IMR-90 (cell line): Measurements from ENCODE around the gene ERCC5.

Source experiments
- BHLHE40 ChIP-seq: fragments of 150-350 bp; IDR thresholded peaks from 2 replicates; pipeline ENCODE4 v1.6.1; 2016; ENCODE audit warnings: mild to moderate bottlenecking, low read depth, low read length
- CEBPB ChIP-seq: IDR thresholded peaks from 2 replicates; pipeline ENCODE4 v1.6.1; 2012; ENCODE audit warnings: low read depth, low read length, improper control_type of control experiment
- CHD1 ChIP-seq: IDR thresholded peaks from 2 replicates; pipeline ENCODE4 v1.6.1; 2012; ENCODE audit warnings: low read depth, low read length, improper control_type of control experiment
- FOS ChIP-seq: fragments of 150-350 bp; IDR thresholded peaks from 2 replicates; pipeline ENCODE4 v1.6.1; 2016; ENCODE audit warnings: low read depth, low read length
- MAZ ChIP-seq: IDR thresholded peaks from 2 replicates; pipeline ENCODE4 v1.6.1; 2012; ENCODE audit warnings: low read depth, mild to moderate bottlenecking, low read length, improper control_type of control experiment, moderate library complexity, borderline replicate concordance
- MXI1 ChIP-seq: IDR thresholded peaks from 2 replicates; pipeline ENCODE4 v1.6.1; 2012; ENCODE audit warnings: low read depth, mild to moderate bottlenecking, low read length, moderate library complexity, borderline replicate concordance
- NFE2L2 ChIP-seq: fragments of 150-350 bp; IDR thresholded peaks from 2 replicates; pipeline ENCODE4 v1.6.1; 2016; ENCODE audit warnings: low read depth, mild to moderate bottlenecking, low read length
- POLR2A ChIP-seq: IDR thresholded peaks from 2 replicates; pipeline ENCODE4 v1.6.1; 2012; ENCODE audit warnings: mild to moderate bottlenecking, low read depth, low read length
- RAD21 ChIP-seq: IDR thresholded peaks from 2 replicates; pipeline ENCODE4 v1.6.1; 2012; ENCODE audit warnings: low read length, improper control_type of control experiment
- RCOR1 ChIP-seq: IDR thresholded peaks from 2 replicates; pipeline ENCODE4 v1.6.1; 2012; ENCODE audit warnings: mild to moderate bottlenecking, low read length, improper control_type of control experiment; ENCODE audit not compliant: insufficient replicate concordance
- RFX5 ChIP-seq: IDR thresholded peaks from 2 replicates; pipeline ENCODE4 v1.8.0; 2012; ENCODE audit warnings: low read depth, mild to moderate bottlenecking, low read length, moderate library complexity
- SMC3 ChIP-seq: fragments of 150-350 bp; IDR thresholded peaks from 2 replicates; pipeline ENCODE4 v1.6.1; 2016; ENCODE audit warnings: low read depth, mild to moderate bottlenecking, antibody characterized with exemption, low read length, moderate library complexity
- TF ChIP-seq, protein P1 (sequence below): conservative IDR thresholded peaks from 2 replicates; pipeline ENCODE4 v1.5.1; 2012; ENCODE audit warnings: mild to moderate bottlenecking, low read depth, low read length, improper control_type of control experiment
- TF ChIP-seq, protein P2 (sequence below): fragments of 150-350 bp; IDR thresholded peaks from 2 replicates; pipeline ENCODE4 v1.6.1; 2016; ENCODE audit warnings: low read depth, mild to moderate bottlenecking, low read length, moderate library complexity, borderline replicate concordance

DNA sequence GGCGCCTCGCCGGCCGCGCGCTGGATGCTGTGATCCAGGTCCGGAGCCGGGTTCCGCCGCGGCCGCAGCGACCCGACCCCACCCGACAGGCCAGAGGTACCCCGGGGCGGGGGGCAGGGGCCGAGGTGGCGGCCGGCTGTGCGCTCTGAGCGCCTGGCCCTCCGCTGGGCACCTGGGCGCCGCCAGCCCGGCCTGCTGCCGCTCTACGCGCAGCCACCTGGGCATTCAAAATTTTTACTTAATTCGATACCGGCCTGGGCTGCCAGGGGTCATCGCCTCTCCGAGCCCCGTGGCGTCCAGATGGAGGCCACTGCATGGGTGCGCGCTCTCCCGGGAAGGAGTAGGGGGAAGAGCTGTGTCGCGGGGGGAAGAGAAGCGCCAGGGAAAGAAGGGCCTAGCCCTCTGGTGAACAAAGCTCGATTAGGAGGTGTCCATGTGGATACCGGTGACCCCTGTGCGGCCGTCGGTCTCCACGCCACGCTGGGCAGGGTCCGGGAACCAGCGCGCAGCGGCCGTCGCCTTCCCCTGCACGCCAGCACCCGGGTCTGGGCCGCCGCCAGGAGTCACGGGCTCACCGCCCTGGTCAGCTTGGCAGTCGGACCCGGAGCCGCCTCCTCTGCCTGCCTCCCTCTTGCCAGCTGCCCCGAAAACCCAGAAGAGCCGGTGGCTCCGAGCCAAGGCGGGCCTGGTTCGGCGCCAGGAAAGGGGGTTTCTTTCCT, 46.2 kb upstream of the ERCC5 start:
- TF ChIP-seq, protein P1, sequence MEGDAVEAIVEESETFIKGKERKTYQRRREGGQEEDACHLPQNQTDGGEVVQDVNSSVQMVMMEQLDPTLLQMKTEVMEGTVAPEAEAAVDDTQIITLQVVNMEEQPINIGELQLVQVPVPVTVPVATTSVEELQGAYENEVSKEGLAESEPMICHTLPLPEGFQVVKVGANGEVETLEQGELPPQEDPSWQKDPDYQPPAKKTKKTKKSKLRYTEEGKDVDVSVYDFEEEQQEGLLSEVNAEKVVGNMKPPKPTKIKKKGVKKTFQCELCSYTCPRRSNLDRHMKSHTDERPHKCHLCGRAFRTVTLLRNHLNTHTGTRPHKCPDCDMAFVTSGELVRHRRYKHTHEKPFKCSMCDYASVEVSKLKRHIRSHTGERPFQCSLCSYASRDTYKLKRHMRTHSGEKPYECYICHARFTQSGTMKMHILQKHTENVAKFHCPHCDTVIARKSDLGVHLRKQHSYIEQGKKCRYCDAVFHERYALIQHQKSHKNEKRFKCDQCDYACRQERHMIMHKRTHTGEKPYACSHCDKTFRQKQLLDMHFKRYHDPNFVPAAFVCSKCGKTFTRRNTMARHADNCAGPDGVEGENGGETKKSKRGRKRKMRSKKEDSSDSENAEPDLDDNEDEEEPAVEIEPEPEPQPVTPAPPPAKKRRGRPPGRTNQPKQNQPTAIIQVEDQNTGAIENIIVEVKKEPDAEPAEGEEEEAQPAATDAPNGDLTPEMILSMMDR: no peak
- TF ChIP-seq RFX5 (no peak), RCOR1 (no peak), NFE2L2 (no peak), POLR2A (no peak), FOS (no peak), RAD21 (no peak), CEBPB (no peak), BHLHE40 (no peak), MXI1 (no peak), CHD1 (no peak), MAZ (no peak), SMC3 (no peak)
- TF ChIP-seq, protein P2, sequence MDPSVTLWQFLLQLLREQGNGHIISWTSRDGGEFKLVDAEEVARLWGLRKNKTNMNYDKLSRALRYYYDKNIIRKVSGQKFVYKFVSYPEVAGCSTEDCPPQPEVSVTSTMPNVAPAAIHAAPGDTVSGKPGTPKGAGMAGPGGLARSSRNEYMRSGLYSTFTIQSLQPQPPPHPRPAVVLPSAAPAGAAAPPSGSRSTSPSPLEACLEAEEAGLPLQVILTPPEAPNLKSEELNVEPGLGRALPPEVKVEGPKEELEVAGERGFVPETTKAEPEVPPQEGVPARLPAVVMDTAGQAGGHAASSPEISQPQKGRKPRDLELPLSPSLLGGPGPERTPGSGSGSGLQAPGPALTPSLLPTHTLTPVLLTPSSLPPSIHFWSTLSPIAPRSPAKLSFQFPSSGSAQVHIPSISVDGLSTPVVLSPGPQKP: no peak
